C4-2B (cell line): ENCODE data around the gene UBE2Z.

Experiments
- ZFX ChIP-seq: fragments of 450-650 bp; IDR thresholded peaks from 2 replicates; pipeline ENCODE4 v1.6.1; 2017
- TF ChIP-seq, protein P1 (sequence below): fragments of 450-650 bp; conservative IDR thresholded peaks from 2 replicates; pipeline ENCODE4 v1.5.1; 2017; ENCODE audit warnings: mild to moderate bottlenecking

DNA sequence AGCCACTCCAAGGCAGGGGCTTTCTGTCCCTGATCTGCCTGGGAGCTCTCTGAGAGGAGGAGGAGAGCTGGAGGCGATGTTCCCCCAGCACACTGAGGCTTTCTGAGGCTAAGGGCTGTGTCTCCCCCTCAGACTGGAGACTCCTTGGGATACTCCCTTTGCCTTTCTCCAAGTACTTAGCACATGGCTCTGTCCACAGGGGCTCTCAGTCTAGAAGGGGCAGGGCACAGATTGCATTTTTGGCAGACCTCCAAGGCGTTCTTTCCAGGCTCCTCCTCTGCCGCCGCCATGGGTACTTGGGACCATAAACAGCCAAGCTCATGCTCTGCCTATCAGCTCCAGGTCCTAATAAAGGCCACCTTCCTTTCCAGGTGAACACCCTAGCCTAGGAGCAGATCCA lies 62.0 kb downstream of the UBE2Z start:
- TF ChIP-seq, protein P1, sequence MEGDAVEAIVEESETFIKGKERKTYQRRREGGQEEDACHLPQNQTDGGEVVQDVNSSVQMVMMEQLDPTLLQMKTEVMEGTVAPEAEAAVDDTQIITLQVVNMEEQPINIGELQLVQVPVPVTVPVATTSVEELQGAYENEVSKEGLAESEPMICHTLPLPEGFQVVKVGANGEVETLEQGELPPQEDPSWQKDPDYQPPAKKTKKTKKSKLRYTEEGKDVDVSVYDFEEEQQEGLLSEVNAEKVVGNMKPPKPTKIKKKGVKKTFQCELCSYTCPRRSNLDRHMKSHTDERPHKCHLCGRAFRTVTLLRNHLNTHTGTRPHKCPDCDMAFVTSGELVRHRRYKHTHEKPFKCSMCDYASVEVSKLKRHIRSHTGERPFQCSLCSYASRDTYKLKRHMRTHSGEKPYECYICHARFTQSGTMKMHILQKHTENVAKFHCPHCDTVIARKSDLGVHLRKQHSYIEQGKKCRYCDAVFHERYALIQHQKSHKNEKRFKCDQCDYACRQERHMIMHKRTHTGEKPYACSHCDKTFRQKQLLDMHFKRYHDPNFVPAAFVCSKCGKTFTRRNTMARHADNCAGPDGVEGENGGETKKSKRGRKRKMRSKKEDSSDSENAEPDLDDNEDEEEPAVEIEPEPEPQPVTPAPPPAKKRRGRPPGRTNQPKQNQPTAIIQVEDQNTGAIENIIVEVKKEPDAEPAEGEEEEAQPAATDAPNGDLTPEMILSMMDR: no peak
- no peak for TF ChIP-seq ZFX
